ENCODE data around the gene RASGRF2.
"Not testable (repeated sequence)": the region's sequence is repeated elsewhere in the genome, so short reads cannot be mapped to it uniquely, and the experiment has no call there.

Gene RASGRF2

DNA sequence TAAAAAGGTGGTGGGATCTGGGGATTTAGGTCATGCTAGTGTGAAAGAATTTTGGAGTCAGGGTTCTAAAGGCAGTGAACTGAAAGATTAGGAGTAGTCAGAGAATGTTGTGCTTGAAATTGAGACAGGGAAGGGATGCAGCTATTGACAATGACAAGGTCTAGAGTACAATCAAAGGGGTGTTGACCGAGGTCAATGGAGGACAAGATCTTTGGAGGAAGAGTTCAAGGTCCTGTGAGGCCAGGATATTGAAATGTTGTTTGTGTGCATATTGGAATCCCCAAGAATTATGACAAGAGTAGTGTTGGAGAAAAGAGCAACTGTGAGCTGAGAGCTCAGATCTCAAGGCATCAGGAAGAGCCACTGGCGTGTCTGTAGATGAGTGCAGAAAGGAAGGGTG lies 116.9 kb downstream of the RASGRF2 start:
- DNase-seq, result no peak

DNA sequence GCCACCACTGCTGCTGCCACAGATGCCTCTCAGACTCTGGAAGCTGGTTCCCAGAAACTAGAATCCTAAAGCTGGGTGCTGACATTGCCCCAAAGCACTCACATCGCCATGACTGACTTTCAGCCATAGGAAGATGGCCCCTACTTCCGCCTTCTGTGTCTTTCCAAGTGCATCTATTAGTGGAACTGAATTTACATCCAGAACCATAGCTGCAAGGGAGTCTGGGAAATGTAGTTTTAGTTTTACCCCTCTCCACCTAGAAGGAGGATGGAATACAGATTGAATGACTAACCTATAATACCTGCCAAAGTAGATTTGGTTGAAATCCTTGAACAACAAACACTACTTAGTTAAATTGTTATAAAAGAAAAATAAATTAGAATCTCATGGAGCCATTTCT lies 118.8 kb downstream of the RASGRF2 start:
- DNase-seq, result no peak

DNA sequence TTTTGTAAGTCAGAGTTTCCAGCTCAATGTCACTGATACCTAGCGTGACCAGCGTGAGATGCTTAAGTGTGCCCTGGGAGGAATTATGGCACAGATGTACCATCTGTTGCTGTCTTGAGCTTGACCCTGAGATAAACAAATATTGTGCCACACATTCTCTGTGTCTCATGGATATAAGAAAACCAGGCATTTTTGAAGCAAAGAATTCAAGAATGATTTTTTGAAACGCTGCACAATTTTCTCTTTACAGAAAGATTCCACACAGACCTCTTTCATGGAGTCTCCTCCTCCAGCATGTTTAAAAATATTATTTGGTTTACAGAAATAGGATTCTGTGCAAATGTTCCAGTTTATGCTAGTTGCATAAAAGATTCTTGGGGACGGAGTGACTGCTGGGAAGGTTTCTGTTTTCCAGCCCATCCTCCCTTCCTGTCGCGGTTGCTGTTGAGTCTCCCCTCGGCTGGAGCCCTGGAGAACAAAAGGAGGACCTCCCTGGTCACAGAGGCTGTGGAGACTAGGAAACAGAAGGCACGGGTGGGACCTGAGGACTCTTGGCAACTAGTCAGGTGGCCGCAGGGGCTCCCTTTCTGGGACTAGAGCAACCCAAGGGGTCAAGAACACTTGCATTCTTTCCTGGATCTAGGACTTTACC lies 120.8 kb downstream of the RASGRF2 start:
- DNase-seq, result no peak

DNA sequence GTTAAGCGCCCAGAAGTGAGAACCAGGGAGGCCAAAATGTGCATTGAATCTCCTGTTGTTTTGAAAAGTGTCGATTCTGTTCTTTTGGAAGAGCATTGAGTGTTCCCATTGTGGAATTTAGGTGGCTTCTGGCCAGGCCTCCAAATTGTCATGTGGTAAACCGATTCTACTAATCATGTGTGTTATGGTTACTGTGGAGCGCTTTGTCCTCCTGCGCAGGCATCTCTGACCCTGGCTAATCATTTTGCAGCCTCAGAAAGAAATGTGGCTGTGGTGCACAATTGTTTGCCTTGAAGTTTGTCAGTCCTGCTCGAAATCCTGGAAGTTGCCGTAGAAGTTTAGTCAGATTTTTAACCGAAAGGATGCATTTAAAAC lies 121.3 kb downstream of the RASGRF2 start:
- DNase-seq, result no peak

DNA sequence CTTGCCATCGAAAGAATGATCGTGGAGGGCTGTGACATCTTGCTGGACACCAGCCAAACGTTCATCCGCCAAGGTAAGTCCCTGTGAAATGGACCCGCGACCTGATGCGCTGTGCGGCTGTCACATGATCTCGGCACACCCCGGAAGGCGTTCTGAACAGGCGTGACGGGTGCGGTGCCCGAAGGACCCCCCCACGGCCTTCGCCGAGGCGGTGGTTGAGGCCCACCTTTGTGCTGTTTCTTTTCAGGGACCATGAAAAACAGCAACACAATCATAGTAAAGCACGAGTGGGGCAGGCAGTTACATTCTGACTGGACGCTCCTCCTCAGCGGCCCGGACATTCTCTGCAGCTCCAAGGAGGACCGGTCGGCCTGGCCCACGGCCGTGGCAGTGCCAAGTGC lies 126.7 kb downstream of the RASGRF2 start:
- no peak for DNase-seq

DNA sequence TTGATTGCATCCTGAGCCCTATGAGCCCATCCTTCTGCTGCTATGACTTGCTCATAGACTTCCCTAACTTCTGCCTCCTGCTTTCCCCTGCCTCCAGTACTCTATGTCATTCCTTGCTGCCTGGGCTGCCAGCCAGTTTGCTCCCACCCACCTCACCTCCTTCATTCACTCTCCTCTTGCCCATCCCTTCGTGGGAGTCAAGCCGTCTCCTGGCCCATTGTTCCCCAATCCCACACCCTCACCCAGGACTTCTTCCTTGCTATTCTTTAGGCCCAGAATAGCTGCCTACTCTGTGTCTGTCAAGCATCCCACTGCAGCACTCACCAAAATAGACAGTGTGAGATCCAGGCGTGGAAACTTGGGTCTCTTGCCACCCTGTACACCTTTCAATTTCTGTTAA lies 131.0 kb downstream of the RASGRF2 start:
- DNase-seq, result no peak

DNA sequence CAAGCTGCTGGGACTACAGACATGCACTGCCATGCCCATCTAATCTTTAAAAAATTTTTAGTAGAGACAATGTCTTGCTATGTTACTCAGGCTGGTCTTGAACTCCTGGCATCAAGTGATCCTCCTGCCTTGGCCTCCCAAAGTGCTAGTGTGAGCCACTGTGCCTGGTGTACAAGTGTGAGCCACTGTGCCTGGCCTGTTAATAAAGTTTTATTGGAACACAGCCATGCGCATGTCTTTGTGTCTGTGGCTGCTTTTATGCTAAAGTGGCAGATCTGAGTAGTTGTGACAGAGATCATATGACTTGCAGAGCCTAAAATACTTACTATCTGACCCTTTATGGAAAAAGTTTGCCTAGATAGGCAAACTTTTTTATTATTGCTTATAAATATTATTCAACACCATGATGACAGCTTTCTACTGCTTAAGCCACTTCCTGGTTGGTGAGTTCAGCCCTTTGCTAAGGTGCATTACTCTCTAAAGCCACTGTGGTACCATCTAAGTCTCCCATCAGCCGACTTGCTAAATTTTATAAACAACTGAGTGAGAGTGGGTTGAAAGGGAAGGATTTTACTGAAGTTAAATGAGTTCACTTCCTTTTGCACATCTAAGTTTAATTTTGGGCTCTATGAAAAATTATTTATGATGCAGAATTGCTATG lies 133.5 kb downstream of the RASGRF2 start:
- DNase-seq, result no peak

DNA sequence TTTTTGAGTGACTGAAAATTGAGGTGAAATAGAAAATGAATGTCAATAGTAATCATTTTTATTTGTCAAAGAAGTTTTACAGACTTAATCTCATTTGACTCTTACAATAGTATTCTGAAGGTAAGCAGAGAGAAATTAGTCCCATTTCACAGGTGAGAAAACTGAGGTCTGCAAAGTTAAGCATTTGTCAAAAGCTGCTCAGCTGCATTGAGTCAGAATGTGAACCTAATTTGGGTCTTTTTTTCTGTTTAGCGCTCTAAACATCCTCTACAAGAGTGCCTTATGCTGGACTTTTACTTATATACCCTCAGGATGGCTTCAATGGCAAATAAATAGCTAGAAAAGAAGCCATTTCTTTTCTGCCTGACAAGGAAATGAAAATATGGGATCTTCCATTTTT lies 135.7 kb downstream of the RASGRF2 start:
- no peak for DNase-seq

DNA sequence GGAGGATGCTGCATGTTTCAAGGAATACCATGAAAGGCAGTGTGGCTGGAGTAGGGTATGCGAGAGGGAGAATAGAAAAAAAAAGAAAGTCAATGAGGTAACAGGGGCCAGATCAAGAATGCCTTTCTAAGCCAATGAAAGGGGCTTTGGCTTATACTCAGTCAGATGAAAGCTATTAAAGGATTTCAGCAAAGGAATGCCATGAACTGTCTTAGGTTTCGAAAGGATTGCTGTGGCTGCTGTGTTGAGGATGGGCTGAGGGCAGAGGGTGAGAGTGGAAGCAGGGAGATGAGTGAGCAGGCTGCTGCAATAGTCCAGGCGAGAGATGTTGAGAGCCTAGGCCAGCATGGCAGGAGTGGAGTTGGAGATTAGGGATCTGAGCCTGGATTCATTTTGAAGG lies 137.6 kb downstream of the RASGRF2 start:
- no peak for DNase-seq

DNA sequence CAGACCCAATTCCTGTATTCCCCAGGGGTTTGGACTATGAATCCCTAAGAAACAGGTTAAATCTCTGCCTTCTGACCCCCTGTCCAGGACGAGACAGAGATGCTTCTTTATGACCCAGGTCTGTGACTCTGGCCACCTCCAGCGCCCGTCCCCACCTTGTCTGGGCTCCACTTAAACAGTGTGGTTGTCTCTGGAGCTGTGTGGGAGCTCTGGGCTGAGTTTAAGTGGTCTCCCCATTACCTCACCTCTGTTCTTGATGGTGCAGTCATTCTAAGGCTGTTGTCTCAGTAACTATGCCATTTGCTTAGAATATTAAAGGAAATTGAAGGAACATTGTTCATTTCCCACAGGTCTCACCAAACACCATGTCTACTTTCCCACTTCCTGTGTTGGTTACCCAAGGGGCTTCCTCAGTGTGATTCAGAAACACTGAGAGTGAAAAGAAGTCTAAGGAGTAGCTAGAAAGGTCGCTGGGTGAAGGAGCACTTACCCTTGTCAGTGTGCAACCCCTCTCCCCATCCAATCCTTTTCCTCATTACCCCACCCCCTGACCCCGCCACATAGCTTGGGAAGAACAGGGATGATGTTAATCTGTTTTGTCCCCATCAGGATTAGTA lies 145.2 kb downstream of the RASGRF2 start:
- DNase-seq, result no peak

DNA sequence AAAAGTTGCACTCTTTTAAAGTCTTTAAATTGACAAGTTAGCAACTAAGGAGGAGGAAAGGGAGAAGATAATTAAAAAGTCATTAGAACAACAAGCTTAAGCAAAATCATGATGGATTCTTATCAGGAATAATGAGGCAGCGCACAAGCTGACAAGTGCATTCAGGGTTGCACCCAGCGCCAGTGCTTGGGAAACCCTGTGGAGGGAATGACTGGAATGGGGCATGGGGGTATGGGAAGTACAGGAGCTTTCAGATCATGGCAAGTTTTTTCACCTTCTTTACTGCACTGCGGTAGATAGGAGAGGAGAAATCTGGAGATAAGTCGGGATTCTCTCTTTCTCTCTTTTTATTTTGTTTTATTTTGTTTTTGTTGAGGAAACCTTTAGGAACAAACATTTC lies 155.1 kb downstream of the RASGRF2 start:
- no peak for DNase-seq

DNA sequence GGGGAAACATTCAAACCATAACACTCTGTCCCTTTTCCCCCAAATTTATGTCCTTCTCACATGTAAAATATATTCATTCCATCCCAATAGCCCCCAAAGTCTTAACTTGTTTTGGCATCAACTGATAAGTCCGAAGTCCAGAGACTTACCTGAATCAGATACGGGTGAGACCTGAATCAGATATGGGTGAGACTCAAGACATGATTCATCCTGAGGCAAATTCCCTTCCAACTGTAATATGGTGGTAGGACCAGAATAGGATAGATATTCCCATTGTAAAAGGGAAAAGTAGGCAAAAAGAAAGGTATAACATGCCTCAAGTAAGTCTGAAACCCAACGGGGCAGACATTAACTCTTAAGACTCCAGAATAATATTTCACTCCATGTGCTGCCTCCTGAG lies 157.4 kb downstream of the RASGRF2 start:
- DNase-seq, result no peak

DNA sequence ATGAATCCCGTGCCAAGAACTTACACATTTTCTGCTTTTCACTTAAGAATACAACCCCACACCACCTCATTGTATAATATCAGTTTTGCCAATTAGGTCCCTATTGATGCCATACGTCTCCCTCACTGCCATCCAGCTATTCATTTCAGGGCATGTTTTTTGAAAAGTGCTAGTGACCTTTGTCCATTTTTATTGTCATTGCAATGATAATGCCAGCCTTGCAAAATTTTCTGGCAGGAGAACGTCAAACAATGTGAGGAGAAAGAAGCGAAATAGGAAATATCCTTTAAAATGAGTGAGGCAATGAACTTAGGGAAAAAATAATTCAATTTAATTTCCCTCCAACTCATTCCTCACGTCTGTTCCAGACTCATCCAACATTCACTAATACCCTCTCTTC lies 161.1 kb downstream of the RASGRF2 start:
- DNase-seq, result no peak

DNA sequence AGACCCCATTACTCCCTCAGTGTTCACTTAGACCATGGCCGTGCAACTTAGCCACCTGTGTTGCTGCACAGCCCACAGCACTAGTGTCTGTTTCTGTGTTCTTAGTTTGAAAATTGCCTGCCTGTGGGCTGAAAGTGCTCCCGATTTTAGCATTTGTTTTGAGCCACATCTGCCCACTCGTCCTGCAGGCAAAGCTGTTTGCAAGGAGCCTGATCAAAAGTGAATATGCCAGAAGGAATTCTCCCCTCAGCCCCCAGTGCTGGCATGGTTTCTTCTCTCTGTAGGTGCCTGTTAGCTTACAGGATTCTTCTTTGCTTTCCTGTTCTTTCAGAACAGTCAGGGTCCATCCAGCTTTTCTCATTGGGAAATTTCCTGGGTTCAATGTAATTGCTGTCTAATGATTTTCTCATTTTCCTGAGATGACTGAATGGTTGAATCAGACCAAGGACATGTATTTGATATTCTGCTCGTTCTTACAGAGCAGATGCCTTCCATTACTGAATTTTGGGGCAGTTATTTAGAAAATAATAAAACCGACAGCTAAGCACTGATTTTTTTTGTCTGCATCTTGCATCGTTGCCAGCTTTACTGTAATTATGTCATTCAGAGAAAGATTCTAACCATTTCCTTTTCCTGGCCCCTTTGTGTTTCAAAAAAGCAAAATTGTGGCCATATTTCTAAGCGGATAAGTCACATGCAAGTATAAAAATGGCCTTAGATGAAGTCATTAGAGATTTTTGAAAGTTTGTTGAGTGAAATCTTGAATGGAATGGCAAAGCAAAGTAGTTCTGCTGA lies 161.9 kb downstream of the RASGRF2 start:
- DNase-seq, result no peak

DNA sequence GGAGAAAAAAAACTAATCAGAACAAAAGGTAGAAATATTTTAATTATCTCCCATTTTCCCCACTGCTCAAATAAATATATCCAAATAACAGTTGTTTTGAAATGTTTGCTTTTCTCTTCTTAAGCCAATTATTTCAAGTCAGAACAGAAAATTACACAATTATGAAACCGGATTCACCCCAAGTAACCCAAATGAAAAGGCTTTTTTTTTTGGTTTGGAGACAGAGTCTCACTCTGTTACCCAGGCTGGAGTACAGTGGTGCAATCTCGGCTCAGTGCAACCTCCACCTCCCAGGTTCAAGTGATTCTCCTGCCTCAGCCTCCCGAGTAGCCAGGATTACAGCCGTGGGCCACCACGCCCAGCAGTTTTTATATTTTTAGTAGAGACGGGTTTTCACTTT lies 164.5 kb downstream of the RASGRF2 start:
- DNase-seq, result not testable (repeated sequence)

DNA sequence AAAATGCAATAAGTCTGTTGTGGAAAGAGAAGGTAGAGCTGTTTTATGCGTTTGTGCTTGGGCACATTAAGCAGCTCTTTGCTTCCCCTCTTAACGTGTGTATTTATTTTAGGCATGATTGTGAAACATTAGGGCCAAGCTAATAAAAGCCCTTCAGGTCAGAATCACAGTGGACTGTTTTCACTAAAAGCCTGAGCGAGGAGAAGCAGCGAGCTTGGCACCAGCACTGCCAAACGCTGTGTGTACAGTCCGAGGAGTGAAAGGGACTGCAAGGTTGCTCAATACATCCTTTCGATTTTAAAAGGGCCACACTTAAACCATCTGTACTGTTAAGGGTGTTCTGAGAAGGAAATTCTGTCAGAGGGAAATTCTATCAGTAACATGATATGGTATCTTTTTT lies 165.8 kb downstream of the RASGRF2 start:
- DNase-seq, result no peak

DNA sequence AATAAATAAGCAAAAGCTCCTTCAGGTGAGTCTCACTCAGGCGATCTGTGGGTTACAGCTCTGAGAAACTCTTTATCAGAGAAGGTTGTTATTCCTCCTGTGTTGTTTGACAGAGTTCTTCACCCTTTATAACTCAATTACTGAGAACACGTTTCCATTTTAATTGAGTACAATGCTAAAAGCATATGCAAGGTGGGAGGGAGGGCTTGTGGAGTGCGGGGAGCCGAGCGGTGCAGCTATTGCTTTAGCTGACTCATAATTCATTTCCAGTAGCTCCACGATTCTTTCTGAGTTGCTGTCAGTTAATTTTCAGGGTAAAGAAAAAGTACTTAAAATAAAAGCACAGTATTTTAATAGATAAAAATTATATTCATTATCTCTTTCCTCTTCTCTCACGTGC lies 168.3 kb downstream of the RASGRF2 start:
- no peak for DNase-seq

DNA sequence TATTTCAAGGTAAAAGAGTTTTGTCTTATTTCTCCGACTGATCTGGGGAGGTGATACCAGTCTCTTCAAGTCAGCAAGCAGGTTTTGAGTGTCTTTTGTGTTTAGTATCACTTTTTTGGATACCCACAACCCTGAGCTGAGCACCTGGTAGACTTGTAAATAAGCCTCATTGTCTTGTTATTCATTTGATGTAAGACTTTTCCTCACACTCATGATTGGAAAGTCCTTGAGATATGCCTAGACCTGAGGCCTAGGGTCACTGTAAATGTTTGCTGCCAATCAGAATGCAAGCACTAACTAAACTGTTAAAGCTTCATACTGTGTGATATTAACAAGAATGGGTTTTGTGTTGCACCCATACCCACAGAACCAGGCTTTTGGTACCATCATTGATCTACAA lies 172.2 kb downstream of the RASGRF2 start:
- DNase-seq, result no peak

DNA sequence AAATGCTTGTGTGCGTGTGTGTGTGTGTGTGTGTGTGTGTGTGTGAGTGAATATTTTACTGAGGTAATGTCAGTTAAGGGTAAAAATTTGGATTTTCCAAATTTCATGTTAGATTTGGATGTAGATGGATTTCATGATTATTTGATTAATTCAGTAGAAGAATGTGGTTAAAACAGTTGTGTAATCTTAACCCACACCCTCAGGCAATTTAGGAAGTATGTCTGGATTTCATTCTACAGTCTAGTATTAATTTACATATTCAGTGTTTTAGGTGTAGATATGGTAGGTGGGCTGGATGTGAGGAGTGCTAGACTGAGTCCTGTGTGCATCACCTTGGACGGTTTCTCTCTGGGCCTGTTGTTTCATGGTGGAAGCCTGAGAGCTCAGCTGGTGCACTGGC lies 173.9 kb downstream of the RASGRF2 start:
- no peak for DNase-seq

DNA sequence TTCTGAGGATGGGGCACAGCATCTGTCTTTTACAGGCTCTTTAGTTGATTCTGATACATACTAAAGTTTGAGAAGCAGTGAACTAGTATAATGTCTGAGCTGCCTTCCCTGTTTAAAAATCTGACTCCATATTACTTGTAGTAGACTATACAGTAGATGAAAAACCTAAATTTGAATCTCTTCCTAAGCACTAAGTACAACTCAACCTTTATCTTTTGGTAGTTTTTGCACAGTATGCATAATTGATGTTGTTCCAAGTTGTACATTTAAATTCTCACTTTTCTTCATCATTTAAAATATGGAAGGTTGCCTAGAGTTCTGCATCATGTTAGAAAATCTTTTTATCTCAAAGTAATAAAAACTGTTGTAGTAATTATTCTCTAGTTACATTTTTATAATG lies 174.4 kb downstream of the RASGRF2 start:
- DNase-seq, result no peak

DNA sequence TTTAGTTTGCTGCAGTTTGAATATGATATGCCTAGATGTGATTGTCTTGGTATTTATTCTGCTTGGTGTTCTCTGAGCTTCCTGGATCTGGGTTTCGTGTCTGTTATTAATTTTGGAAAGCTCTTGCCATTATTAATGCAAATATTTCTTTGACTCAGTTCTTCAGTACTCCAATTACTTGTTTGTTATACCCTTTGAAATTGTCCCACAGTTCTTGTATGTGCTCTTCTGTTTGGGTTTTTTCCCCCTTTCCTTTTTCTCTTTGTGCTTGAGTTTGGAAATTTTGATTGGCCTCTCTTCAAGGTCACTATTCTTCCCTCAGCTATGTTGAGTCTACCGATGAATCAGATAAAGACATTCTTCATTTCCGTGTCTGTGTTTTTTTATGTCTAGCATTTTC lies 176.4 kb downstream of the RASGRF2 start:
- DNase-seq, result no peak

DNA sequence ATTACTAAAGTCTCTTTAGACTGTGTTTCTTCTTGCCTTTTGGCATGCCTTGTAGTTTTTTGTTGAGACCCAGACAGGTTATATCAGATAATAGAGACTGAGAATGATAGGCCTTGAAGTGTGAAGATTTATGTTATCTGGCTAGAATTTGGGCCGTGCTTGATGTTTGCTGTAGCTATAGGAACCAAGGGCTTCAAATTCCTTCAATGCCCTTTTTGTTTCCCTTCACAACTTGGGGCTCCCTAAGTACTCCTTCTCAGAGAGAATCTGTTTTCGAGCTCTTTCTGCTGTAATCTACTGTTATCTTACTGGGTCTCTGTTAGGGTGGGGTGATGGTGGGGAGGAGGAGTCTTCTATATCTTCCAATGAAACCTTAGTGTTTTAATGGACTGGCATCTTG lies 177.7 kb downstream of the RASGRF2 start:
- no peak for DNase-seq

DNA sequence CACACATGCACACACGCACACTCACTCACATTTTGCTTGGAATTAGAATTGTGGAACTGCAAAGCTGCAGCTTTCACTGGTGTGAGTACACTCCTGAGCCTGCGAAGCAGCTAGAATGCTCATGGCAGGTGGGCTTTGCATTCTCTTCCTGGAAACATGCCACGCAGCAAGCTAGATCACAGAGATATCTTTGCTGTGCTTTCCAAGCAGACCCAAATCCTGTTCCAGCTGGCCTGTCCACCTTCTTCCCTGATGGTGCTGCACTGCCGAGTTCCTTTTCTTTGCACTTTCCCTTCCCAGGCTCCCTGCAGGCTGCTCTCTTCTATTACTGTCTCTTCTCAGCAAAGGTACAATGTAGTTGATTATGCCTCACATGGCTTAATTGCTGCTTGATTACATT lies 180.3 kb downstream of the RASGRF2 start:
- DNase-seq, result no peak

DNA sequence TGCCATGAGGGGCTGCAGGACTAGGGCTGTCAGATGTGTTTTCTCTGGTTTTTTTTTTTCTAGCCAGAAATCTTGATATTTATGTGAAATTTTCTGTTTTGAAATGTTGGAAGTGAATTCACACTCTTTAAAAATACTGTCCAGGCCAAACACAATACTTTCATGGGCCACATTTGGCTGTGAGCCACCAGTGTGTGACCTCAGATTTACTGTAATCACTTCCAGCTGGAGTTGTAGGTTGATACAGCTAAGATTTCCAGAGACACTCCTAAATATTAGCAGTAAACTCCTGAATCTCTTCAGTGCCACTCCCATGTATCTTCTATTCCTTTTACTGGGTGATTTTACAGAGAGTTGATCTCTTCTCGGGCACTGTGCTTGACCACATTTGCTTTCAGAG lies 180.8 kb downstream of the RASGRF2 start:
- no peak for DNase-seq

Data from islet precursor cell (in vitro differentiated cells).